Right atrium auricular region (tissue), 2 donors: ENCODE measurements around the gene CCDC188. TPM values are rescaled to one million over a fixed set of nuclear protein-coding genes. Genes with fewer than 3 reads are reported as not detected.

Experiments used
- DNase-seq: peaks from one replicate; pipeline ENCODE4 v3.0.0-alpha.2; 2019; ENCODE audit warnings: low spot score
- H3K27ac ChIP-seq, 2 donors: fragments of 200-600 bp; sonication (generic); 1 replicate in 1 of 2; 2 replicates in 1 of 2; pipeline ENCODE4 v1.5.1; 2016 to 2019
- H3K27me3 ChIP-seq, 2 donors: fragments of 200-600 bp; sonication (generic); one replicate each; pipeline versions ENCODE4 v1.5.1 to v1.6.0; 2017 to 2019
- H3K36me3 ChIP-seq: fragments of 200-600 bp; sonication (generic); one replicate; pipeline ENCODE4 v1.5.1; 2016
- H3K4me1 ChIP-seq, 2 donors: fragments of 200-600 bp; sonication (generic); one replicate each; pipeline versions ENCODE4 v1.5.1 to v1.6.0; 2017 to 2019
- H3K4me3 ChIP-seq, 2 donors: fragments of 200-600 bp; sonication (generic); 1 replicate in 1 of 2; 2 replicates in 1 of 2; pipeline ENCODE4 v1.5.1; 2017 to 2019; ENCODE audit warnings: mild to moderate bottlenecking in 1 of 2, moderate library complexity in 1 of 2
- H3K9me3 ChIP-seq, 2 donors: fragments of 200-600 bp; sonication (generic); one replicate each; pipeline ENCODE4 v1.5.1; 2019
- total RNA-seq, 2 donors: library from RNA; depleted of rRNA; stranded (reverse); fragments of >200 nt; gene quantifications; one replicate each; pipeline ENCODE4 v1.1.0, GENCODE V29; 2016
- TF ChIP-seq, protein P1 (sequence below), 2 donors: fragments of 200-600 bp; sonication (generic); IDR thresholded peaks; one replicate each; pipeline ENCODE4 v1.5.1; 2019; ENCODE audit warnings: antibody characterized with exemption in 2 of 2

CCDC188 gene
- total RNA-seq, 2 donors from 2014 or later, result 0.43 TPM; not detected in 1

DNA sequence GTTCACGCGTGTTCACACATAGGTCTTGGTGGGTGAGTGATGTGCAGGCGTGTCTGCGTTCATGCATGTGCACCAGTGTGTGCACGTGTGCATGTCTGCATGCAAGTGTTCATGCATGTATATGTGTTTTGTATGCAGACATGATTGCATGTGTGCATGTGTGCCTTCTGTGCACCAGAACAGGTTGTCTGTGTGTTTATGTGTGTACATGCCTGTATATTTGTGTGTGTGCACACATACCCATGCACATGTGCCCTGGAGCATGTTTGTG, 14.3 kb downstream of the CCDC188 start:
- DNase-seq, result no peak
- no peak overlapping the region for H3K4me3 ChIP-seq
- H3K27ac ChIP-seq, result peak overlapping the region in 1 of 2 donors; percentile 69
- peaks cover 0 to 70% of the 10 kb centered on the region in 2 donors for H3K4me1 ChIP-seq
- TF ChIP-seq, protein P1, sequence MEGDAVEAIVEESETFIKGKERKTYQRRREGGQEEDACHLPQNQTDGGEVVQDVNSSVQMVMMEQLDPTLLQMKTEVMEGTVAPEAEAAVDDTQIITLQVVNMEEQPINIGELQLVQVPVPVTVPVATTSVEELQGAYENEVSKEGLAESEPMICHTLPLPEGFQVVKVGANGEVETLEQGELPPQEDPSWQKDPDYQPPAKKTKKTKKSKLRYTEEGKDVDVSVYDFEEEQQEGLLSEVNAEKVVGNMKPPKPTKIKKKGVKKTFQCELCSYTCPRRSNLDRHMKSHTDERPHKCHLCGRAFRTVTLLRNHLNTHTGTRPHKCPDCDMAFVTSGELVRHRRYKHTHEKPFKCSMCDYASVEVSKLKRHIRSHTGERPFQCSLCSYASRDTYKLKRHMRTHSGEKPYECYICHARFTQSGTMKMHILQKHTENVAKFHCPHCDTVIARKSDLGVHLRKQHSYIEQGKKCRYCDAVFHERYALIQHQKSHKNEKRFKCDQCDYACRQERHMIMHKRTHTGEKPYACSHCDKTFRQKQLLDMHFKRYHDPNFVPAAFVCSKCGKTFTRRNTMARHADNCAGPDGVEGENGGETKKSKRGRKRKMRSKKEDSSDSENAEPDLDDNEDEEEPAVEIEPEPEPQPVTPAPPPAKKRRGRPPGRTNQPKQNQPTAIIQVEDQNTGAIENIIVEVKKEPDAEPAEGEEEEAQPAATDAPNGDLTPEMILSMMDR (IDR thresholded peaks at IDR 0.05), result no peak
- no peaks in the 10 kb centered on the region for H3K27me3 ChIP-seq
- peaks cover 9% of the 10 kb centered on the region for H3K36me3 ChIP-seq
- no peaks in the 10 kb centered on the region for H3K9me3 ChIP-seq

DNA sequence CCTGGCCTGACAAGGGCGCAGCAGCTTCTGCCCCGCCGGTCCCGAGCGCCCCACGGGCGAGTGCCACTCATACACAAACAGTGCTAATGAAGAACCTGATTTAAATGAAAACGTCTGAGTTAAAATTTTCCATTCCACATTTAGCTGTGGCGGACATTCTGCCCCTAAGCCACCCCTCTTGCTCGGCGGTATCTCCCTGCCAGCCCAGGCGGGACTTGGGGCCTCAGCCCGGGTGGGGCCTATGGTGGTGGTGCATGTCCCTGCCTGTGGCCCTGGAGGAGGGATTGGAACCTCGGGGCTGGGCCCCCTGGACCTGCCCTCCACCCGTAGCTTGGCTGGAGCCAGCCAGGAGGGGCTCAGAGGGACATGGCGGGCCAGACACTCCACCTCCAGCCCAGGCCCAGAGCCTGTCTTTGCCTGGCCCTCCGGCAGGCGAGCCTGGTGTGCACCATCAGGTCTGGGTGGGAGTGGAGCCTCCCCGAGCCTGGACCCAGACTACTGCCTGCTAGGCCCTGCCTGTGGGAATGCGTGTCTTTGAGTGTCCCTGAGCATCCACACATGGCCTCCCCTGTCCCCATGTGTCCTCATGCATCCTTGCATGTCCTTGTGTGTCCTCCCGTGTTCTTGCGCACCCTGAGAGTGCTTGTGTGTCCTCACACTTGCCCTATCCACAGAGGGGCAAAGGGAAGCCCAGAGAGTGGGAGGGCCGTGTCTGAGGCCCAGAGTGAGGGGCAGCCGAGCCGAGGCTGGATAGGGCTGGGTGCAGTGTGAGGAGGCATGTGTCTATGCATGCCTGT, 14.9 kb downstream of the CCDC188 start:
- Histone ChIP-seq H3K9me3 (no peaks in the 10 kb centered on the region), H3K4me1 (peaks cover 0 to 70% of the 10 kb centered on the region in 2 donors), H3K36me3 (peaks cover 9% of the 10 kb centered on the region), H3K27me3 (no peaks in the 10 kb centered on the region), H3K27ac (peak overlapping the region; percentile 49 to 69), H3K4me3 (no peak overlapping the region)
- DNase-seq, result no peak
- TF ChIP-seq, protein P1 (IDR thresholded peaks at IDR 0.05), result no peak

GRCh38 chr22:20135265-20135664, 15.6 kb downstream of the CCDC188 start:
- Histone ChIP-seq H3K4me3 (no peak overlapping the region), H3K27ac (peak overlapping the region; percentile 49 to 69), H3K36me3 (peaks cover 9% of the 10 kb centered on the region), H3K9me3 (no peaks in the 10 kb centered on the region), H3K27me3 (no peaks in the 10 kb centered on the region), H3K4me1 (peaks cover 0 to 77% of the 10 kb centered on the region in 2 donors)
- no peak for DNase-seq
- TF ChIP-seq, protein P1 (IDR thresholded peaks at IDR 0.05), result no peak

DNA sequence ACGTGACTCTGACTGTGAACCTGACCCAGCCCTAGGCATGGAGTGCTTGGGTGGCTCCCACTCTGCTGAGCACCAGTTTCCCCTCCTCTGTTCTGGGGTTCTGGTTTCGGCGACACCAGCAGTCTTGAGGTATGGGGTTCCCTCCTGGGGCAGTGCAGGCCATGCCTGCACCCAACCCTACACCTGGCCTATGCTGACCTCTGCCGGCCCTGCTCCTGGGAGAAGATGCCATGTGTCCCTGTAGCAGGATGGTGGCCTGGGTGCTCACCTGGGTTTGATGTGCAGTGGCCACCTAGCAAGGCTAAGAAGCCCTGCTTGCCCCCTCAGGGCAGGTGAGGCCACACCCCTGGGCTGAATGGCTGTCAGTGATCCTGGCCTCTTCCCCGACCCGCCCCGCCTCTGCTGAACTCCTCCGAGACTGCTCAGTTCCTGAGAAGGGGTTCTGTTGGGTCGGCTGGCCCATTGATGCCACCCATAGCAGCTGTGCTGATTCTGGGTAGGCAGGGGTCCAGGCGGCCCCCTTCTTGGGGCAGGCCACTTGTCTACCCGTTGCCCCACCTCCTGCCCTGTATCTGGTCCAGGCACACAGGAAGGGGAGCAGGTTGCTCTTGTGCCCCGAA, 16.8 kb downstream of the CCDC188 start:
- no peak for DNase-seq
- Histone ChIP-seq H3K9me3 (no peaks in the 10 kb centered on the region), H3K27me3 (no peaks in the 10 kb centered on the region), H3K27ac (no peak overlapping the region), H3K36me3 (no peaks in the 10 kb centered on the region), H3K4me3 (no peak overlapping the region), H3K4me1 (peaks cover 0 to 76% of the 10 kb centered on the region in 2 donors)
- TF ChIP-seq, protein P1 (IDR thresholded peaks at IDR 0.05), result no peak

- TF ChIP-seq, protein P1 (IDR thresholded peaks at IDR 0.05), result no peak
- Histone ChIP-seq H3K9me3 (no peaks in the 10 kb centered on the region), H3K36me3 (no peaks in the 10 kb centered on the region), H3K27ac (peak overlapping the region; percentile 62 to 85), H3K27me3 (no peaks in the 10 kb centered on the region), H3K4me1 (peaks cover 0 to 64% of the 10 kb centered on the region in 2 donors), H3K4me3 (peak overlapping the region; percentile 83 to 88)
- no peak for DNase-seq
Measured at GRCh38 chr22:20132686-20133246, 18.1 kb downstream of the CCDC188 start.
